HG03521 (cell line): ENCODE data around the gene MDP1.
"Not testable (repeated sequence)": the region's sequence is repeated elsewhere in the genome, so short reads cannot be mapped to it uniquely, and the experiment has no call there.

ENCODE experiments used
- ATAC-seq: cut with Tn5 transposase; IDR thresholded peaks from one replicate; pipeline ENCODE4 v1.9.1; 2021; ENCODE audit warnings: mild to moderate bottlenecking, moderate library complexity; ENCODE audit not compliant: unreplicated experiment

Gene MDP1

GRCh38 chr14:24251880-24252288, 36.0 kb upstream of the MDP1 start:
- ATAC-seq = no peak

- ATAC-seq = no peak
Measured at GRCh38 chr14:24250354-24250753, 34.5 kb upstream of the MDP1 start.

GRCh38 chr14:24249230-24250021, 33.6 kb upstream of the MDP1 start:
- ATAC-seq = no peak

GRCh38 chr14:24247422-24247821, 31.6 kb upstream of the MDP1 start:
- no peak for ATAC-seq

- ATAC-seq = no peak
Measured at GRCh38 chr14:24246765-24247212, 30.9 kb upstream of the MDP1 start.

GRCh38 chr14:24245350-24245749, 29.5 kb upstream of the MDP1 start:
- ATAC-seq = not testable (repeated sequence)

- no peak for ATAC-seq
Measured at GRCh38 chr14:24243336-24243836, 27.5 kb upstream of the MDP1 start.

- peak; percentile 72 for ATAC-seq
Measured at GRCh38 chr14:24241829-24242443, 26.1 kb upstream of the MDP1 start.

GRCh38 chr14:24240110-24240918, 24.4 kb upstream of the MDP1 start:
- no peak for ATAC-seq

- ATAC-seq = no peak
Measured at GRCh38 chr14:24238527-24239037, 22.7 kb upstream of the MDP1 start.

- no peak for ATAC-seq
Measured at GRCh38 chr14:24238123-24238522, 22.3 kb upstream of the MDP1 start.

GRCh38 chr14:24237463-24237955, 21.6 kb upstream of the MDP1 start:
- ATAC-seq = no peak

GRCh38 chr14:24236689-24237462, 21.0 kb upstream of the MDP1 start:
- ATAC-seq = no peak

GRCh38 chr14:24235804-24236688, 20.2 kb upstream of the MDP1 start:
- ATAC-seq = no peak

GRCh38 chr14:24234095-24235005, 18.5 kb upstream of the MDP1 start:
- ATAC-seq = no peak

- no peak for ATAC-seq
Measured at GRCh38 chr14:24233538-24233866, 17.6 kb upstream of the MDP1 start.

- ATAC-seq = peak; percentile 42
Measured at GRCh38 chr14:24232645-24233537, 17.0 kb upstream of the MDP1 start, which contains the start of gene GMPR2. GMPR2 (plus strand) TSS chr14:24232929; CDS start chr14:24233254, 325 bp downstream.
